NCI-H748 treated with DMSO at 0.1 percent for 48 hours (cell line): ENCODE data around the gene WEE1.
A peak's percentile ranks its signal among the peaks of the same experiment; 100 is the strongest.
"Not testable (repeated sequence)": the region's sequence is repeated elsewhere in the genome, so short reads cannot be mapped to it uniquely, and the experiment has no call there.

ENCODE experiments used
- DNase-seq: peaks from one replicate; lab custom pipeline; 2025; lab: John Stamatoyannopoulos, UW

Gene WEE1

DNA sequence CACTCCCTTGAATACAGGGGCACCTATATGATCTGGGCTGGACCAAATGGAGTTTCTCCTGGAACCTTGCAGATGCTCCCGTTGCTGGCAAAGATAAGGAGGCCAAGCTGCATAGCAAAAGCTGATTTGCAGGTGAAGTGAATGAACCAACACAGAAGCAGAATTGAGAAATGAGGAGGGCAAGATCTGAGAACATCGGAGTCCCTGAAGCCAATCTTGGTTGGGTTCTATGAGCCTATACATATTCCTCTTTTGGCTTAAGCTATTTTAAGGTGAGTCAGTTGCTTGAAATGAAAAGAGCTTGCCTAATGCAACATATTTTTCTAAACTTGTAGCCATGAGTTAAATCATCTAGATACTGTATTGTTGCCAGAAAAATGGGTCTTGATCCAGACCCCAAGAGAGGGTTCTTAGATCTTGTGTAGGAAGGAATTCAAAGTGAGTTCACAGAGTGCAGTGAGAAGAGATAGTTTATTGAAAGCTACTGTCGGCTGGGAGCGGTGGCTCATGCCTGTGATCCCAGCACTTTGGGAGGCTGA is 23.5 kb downstream of the WEE1 start:
- DNase-seq: no peak

GRCh38 chr11:9600166-9600565 is 26.7 kb downstream of the WEE1 start:
- no peak for DNase-seq

DNA sequence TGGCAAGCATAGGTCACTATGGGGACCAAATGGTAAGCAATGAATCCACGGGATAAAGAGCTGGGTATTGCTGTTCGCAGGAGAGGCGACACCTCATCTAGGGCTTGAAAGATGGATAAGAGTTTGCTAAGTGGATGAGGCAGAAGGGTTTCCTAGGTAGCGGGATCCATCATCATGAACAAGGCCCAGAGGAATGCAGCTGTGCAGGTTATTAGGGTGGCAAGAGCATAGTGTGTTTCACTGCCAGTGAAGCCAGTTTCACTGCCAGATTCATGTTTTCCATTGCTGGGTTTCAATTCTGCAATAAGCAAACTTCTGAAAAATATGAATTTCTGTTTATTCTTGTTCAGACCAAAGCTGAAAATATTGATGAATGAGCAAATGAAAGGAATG is 27.2 kb downstream of the WEE1 start:
- DNase-seq: no peak

DNA sequence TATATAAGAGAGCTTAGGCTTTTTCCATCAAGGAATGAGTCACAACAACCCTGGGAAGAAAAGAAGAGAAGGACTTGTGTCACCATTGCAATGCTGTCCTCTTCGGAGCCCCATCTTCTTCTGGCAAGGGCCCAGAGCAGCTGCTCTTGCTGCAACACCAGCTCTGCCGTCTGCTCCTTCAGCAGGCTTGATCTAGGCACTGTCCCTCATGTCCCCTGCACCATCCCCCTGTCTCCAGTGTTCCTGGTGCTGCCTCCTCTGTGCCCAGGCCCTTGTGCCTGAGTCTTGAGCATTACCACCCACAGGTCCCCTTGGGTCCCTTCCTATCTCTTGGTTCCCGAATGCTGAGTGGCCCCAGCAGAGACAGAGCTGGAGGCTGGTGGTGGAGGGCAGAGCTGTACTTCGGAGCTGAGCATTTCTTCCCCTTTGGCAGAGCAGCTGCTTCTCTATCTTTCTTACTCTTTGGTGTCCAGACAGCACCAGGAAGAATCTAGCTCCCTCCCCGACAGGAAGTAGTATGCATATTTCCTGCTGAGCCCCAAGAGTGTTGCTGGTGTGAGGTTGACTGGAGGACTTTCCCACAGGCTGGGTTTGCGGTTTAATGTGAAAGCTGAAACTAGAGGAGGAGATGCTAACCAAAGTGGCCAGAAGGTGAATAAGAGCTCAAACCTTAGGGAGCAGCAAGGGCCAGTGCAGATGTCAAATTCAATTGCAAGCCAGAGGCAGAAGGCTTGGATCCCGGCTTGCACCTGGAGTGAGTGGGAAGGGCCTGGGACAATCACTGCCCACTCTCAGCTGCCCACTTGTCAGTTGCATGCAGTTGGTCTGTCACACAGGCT is 27.8 kb downstream of the WEE1 start:
- no peak for DNase-seq

GRCh38 chr11:9601876-9602199 is 28.4 kb downstream of the WEE1 start:
- DNase-seq: no peak

DNA sequence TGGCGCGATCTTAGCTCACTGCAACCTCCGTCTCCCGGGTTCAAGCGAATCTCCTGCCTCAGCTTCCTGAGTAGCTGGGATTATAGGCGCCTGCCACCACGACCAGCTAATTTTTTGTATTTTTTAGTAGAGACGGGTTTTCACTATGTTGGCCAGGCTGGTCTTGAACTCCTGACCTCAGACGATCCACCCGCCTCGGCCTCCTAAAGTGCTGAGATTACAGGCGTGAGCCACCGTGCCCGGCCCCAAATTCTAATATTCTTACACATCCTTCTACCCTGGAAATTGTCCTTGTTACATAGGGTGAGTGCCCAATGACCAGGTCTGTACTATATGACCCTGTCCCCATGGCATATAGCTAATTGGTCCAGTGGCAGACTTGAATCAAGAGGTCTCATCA is 29.7 kb downstream of the WEE1 start:
- DNase-seq: not testable (repeated sequence)

DNA sequence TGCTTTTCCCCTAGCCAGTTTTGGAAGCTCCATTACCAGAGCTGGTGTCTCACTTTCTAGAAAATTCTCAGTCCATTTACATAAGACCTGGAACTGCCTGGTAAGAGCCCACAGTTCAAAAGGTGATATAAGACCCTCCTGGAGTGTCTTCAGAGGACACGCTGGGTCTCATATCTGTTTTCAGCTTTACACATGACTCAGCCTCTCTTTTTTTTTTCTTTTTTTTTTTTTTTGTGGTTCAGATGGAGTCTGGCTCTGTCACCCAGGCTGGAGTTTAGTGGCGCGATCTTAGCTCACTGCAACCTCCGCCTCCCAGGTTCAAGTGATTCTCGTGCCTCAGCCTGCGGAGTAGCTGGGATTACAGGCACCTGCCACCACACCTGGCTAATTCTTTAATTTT is 30.7 kb downstream of the WEE1 start:
- DNase-seq: no peak

DNA sequence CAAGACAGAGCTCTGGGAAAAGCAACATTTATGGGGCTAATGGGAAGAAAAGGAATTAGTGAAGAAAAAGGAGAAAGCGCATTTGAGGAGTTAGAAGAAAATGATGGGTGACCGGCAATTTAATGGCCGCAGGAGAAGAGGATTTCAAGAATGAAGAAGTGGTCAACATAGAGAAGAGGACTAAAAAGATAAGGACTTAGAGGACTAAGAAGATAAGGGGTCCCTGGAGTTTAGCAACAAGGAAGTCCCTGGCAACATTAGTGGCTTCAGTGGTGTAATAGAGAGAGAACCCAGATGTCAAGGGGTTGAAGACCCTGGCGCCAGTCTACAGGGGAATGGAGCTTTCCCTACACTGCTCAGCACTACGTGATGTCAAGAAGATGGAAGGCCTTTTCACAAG is 32.3 kb downstream of the WEE1 start:
- DNase-seq: no peak

DNA sequence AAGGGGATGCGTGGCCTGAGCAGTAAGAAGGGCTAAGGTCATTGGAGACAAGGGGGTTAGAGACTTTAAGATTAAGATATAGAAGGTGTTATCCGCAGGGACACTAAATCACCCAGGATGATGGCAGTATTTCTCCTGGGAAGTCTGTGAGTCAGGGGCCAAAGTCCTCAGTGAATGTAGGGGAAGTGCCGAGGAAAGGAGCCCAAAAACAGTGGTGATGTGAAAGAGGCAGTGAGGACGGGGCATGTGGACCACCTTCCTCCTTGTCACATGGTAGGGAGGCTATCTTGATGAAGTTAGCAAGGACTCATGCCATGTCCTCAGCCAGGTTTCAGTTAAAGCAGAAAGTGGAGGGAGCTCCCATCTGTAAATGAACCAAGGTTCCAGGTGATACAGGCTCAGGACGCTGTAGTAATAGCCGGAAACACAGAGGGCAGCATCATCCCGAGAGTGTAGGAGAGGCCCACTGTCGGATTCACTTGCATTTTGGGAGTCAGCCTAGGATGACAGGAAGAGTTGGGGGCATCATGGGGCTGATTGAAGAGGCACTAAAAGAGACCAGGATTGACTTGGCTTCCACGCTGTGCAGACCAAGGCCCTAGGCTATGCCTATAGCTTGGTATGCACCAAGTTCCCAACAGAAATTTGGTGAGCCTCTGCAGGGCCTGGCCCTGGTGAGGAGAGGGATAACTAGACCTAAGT is 33.5 kb downstream of the WEE1 start:
- no peak for DNase-seq

GRCh38 chr11:9607511-9607899 is 34.0 kb downstream of the WEE1 start:
- no peak for DNase-seq

- DNase-seq: no peak
These were observed 35.7 kb downstream of the WEE1 start for GRCh38 chr11:9609002-9609759.

DNA sequence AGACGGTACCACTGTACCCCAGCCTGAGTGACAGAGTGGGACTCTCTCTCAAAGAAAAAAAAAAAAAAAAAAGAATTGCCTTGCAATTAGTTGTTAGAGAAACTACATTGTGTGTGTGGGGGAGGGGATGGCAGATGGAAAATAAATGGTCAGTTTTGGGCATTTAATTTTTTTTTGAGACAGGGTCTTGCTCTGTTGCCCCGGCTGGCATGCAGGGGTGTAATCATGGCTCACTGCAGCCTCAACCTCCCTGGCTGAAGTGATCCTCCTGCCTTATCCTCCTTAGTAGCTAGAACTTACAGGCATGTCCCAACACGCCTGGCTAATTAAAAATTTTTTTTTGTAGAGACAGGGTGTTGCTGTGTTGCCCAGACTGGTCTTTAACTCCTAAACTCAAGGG is 36.4 kb downstream of the WEE1 start:
- DNase-seq: no peak

GRCh38 chr11:9613118-9613829 is 39.8 kb downstream of the WEE1 start:
- peak; percentile 75 for DNase-seq

DNA sequence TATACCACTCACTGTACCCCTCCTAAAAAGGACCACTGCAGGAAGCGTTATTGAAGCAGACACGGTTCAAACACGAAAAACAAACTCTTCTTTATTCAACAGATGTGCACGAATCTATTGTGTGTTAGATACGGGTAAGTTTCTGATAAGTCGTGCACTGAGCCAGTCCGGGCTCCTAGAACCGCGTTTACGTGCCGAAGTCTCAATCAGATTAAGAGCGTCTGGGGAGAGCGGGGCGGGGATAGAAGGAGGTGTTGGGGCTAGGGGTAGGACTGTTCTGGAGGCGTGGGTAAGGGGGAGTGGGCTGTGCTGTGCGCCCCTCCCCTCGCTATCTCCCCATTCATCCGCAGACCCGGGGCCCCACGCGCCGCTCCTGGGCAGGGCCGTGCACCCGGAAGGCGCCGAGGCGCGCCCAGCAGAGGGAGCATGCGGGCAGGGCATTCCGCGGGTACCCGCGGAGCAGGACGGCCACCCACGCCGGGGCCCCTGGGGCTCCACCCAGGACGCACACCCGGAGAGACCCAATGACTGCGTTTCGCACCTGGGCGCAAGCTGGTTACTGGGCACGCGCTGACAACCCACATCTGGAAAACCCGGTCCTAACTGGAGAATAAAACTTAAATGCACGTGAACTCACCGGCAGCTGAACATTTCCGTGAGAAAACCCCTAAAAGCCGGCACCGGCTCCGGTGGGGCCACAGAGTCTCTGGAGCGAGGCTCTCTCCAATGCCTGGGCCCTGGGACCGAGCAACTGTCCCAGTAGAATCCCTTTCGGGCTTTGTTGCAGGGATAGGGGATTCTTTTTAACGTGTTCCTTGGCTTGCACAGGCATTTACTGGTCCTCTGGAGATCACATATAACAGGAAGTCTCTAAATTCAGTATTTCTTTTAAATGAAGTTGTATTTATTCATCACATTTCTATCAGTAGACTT is 40.6 kb downstream of the WEE1 start:
- DNase-seq: peak; percentile 50

- DNase-seq: no peak
These were observed 41.6 kb downstream of the WEE1 start for GRCh38 chr11:9615031-9615451.

GRCh38 chr11:9616042-9616675 is 42.7 kb downstream of the WEE1 start:
- no peak for DNase-seq

DNA sequence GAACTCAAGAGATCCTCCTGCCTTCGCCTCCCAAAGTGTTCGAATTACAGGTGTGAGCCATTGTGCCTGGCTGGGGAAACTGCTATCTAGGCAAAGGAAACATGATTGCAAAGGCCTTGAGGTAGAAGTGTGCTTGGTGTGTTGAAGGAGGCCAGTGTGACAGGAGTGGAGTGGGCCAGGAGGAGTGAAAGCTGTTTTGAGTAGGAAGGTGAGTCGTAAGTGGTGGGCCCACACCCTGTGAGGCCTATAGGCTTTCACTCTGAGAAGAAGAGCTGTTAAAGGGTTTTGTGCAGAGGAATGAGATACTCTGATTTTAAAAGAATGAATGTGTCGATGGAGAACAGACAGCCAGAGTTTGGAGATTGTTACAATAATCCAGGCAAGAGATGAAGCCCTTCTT is 43.4 kb downstream of the WEE1 start:
- DNase-seq: no peak

- DNase-seq: no peak
These were observed 44.5 kb downstream of the WEE1 start for GRCh38 chr11:9617940-9618339.

GRCh38 chr11:9619004-9619403 is 45.5 kb downstream of the WEE1 start:
- no peak for DNase-seq

DNA sequence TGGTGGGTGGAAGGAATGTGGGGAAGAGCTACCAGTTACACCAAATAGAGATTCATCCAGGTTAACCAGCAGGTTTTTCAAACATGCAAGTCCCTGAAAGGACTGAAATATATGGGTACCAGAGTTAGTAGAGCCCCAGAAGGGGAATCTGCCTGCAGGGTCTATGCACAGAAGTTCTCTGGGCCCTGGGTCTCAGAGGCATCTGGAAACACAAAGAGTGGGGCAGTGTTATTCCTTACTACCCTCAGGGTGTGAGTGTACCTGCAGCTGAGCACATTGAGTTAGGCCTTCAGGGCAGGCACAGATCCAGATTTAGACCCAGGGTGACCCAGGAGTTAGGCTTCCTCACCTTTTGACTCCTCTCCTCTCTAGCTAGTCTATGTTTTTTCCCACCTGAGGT is 46.5 kb downstream of the WEE1 start:
- DNase-seq: no peak
